Transverse colon (tissue), 4 donors: ENCODE measurements around the gene KLF2.

Experiments used
- EP300 ChIP-seq: sonication (generic); formaldehyde crosslinking; IDR thresholded peaks from one replicate; pipeline ENCODE4 v1.6.1; 2017; ENCODE audit warnings: antibody characterized with exemption, low read depth
- POLR2AphosphoS5 ChIP-seq, 3 donors: sonication (generic); formaldehyde crosslinking; IDR thresholded peaks; one replicate each; pipeline ENCODE4 v1.6.1; 2016; ENCODE audit warnings: antibody characterized with exemption in 3 of 3
- TF ChIP-seq, protein P1 (sequence below), 5 experiments: fragments of 200-600 bp in 3 of 5; fragments of 450-650 bp in 2 of 5; sonication (generic) in 3 of 5; IDR thresholded peaks; 1 replicate in 2 of 5; 2 replicates in 3 of 5; pipeline ENCODE4 v1.5.1; 2016 to 2017; ENCODE audit warnings: antibody characterized with exemption in 5 of 5, inconsistent platforms in 3 of 5, mild to moderate bottlenecking in 2 of 5, moderate library complexity in 1 of 5

DNA sequence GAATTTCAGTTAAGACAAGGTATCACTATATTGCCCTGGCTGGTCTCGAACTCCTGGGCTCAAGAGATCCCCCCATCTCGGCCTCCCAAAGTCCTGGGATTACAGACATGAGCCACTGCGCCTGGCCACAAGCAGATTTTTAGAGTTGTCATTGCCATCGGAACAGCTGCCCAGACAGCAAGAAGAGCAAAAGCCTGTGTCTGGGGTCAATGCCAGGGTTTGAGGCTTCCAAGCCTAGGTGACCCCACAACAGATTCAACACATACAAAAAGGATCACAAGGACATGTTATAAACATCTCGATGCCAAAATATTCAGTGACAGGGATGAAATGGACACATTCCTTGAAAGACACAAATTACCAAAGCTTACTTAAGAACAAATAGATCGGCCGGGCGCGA lies 40.1 kb upstream of the KLF2 start:
- TF ChIP-seq, protein P1, sequence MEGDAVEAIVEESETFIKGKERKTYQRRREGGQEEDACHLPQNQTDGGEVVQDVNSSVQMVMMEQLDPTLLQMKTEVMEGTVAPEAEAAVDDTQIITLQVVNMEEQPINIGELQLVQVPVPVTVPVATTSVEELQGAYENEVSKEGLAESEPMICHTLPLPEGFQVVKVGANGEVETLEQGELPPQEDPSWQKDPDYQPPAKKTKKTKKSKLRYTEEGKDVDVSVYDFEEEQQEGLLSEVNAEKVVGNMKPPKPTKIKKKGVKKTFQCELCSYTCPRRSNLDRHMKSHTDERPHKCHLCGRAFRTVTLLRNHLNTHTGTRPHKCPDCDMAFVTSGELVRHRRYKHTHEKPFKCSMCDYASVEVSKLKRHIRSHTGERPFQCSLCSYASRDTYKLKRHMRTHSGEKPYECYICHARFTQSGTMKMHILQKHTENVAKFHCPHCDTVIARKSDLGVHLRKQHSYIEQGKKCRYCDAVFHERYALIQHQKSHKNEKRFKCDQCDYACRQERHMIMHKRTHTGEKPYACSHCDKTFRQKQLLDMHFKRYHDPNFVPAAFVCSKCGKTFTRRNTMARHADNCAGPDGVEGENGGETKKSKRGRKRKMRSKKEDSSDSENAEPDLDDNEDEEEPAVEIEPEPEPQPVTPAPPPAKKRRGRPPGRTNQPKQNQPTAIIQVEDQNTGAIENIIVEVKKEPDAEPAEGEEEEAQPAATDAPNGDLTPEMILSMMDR (IDR thresholded peaks at IDR 0.05): no peak
- TF ChIP-seq POLR2AphosphoS5 (IDR thresholded peaks at IDR 0.05): no peak
- no peak for TF ChIP-seq EP300
